CD4-positive, alpha-beta T cell (primary cell): Measurements from ENCODE around the gene KIAA1671. TPM values are rescaled to one million over a fixed set of nuclear protein-coding genes. Genes with fewer than 3 reads are reported as not detected.

Experiments
- ATAC-seq: fragments of 200-7000 bp; cut with Tn5 transposase; one replicate; pipeline ENCODE4 v1.10.0; 2022; ENCODE audit warnings: mild to moderate bottlenecking; ENCODE audit not compliant: poor library complexity
- CTCF ChIA-PET: fragments of 350-600 bp; sonication (Branson Sonifier 250); formaldehyde crosslinking; loops from one replicate; lab custom pipeline; 2021; ENCODE audit warnings: antibody characterized with exemption, inconsistent platforms; lab: Charles Lee
- POLR2A ChIA-PET: fragments of 350-600 bp; sonication (Branson Sonifier 250); formaldehyde crosslinking; loops from one replicate; lab custom pipeline; 2021; ENCODE audit warnings: antibody characterized with exemption, inconsistent platforms; lab: Charles Lee
- DNase-seq, 14 experiments: peaks; one replicate each; pipeline ENCODE4 v3.0.0-alpha.2; 2013 to 2020; ENCODE audit warnings: mixed read lengths in 2 of 14
- H3K27ac ChIP-seq, 2 donors: one replicate each; pipeline versions ENCODE4 v1.5.1 to v1.7.0; 2013; ENCODE audit warnings: low read length in 2 of 2, low read depth in 1 of 2, mild to moderate bottlenecking in 1 of 2
- H3K27me3 ChIP-seq, 2 experiments: 1 replicate in 1 of 2; 2 replicates in 1 of 2; pipeline versions ENCODE4 v1.6.1 to v1.7.0; 2013; ENCODE audit warnings: low read length in 2 of 2, control low read depth in 1 of 2, mild to moderate bottlenecking in 1 of 2, moderate library complexity in 1 of 2; ENCODE audit not compliant: insufficient read depth in 2 of 2, control insufficient read depth in 1 of 2
- H3K36me3 ChIP-seq: one replicate; pipeline ENCODE4 v1.6.1; 2013; ENCODE audit warnings: low read length, control low read depth; ENCODE audit not compliant: insufficient read depth
- H3K4me1 ChIP-seq: one replicate; pipeline ENCODE4 v1.6.1; 2013; ENCODE audit warnings: low read length, control low read depth; ENCODE audit not compliant: insufficient read depth
- H3K4me3 ChIP-seq: one replicate; pipeline ENCODE4 v1.5.1; 2013; ENCODE audit warnings: mild to moderate bottlenecking, low read length, moderate library complexity
- H3K9me3 ChIP-seq, 2 experiments: 1 replicate in 1 of 2; 2 replicates in 1 of 2; pipeline versions ENCODE4 v1.6.1 to v1.7.0; 2013; ENCODE audit warnings: low read length in 2 of 2, mild to moderate bottlenecking in 2 of 2, control low read depth in 1 of 2, moderate library complexity in 1 of 2; ENCODE audit not compliant: control insufficient read depth in 1 of 2, insufficient read depth in 1 of 2
- H3K27ac Mint-ChIP-seq: one replicate; pipeline ENCODE4 v1.8.0; 2020; ENCODE audit warnings: mixed read lengths
- H3K27me3 Mint-ChIP-seq: one replicate; pipeline ENCODE4 v1.8.0; 2021; ENCODE audit warnings: mixed read lengths
- H3K36me3 Mint-ChIP-seq: one replicate; pipeline ENCODE4 v1.8.0; 2021; ENCODE audit warnings: low read depth, mixed read lengths
- H3K4me1 Mint-ChIP-seq: one replicate; pipeline ENCODE4 v1.8.0; 2021; ENCODE audit warnings: low read depth, mixed read lengths
- H3K4me3 Mint-ChIP-seq: one replicate; pipeline ENCODE4 v1.8.0; 2020; ENCODE audit warnings: mild to moderate bottlenecking, mixed read lengths
- H3K9me3 Mint-ChIP-seq: one replicate; pipeline ENCODE4 v1.8.0; 2020; ENCODE audit warnings: mixed read lengths
- intact Hi-C, 2 experiments: fragments of 100-400 bp; cut with DNase I in 1 of 2; cut with micrococcal nuclease in 1 of 2; formaldehyde crosslinking; loops; one replicate each; pipeline versions ENCODE4 v1.15.1 to v1.9.0; 2023 to 2025; cut with DNase I, micrococcal nuclease
- total RNA-seq, 174 experiments: library from RNA in 2 of 174; stranded (reverse) in 2 of 174; gene quantifications; one replicate each; pipeline ENCODE4 v1.2.3 and lab custom pipeline; 2021 to 2026
- TF ChIP-seq, protein P1 (sequence below): fragments of 200-600 bp; IDR thresholded peaks from one replicate; pipeline ENCODE4 v1.8.0; 2022; ENCODE audit warnings: antibody characterized with exemption, mild to moderate bottlenecking

KIAA1671 gene
- total RNA-seq, 2 experiments from 2014 or later, result 2.6 to 2.9 TPM

GRCh38 chr22:25161916-25162530 is 209.5 kb downstream of the KIAA1671 start:
- H3K27me3 Mint-ChIP-seq, result no peaks in the 10 kb centered on the region
- no peak overlapping the region for H3K27ac Mint-ChIP-seq
- POLR2A ChIA-PET, result interaction anchor here (0.8 kb wide), 1 partner anchor 24 kb away, joined by 3 read pairs; no protein-coding TSS in a partner anchor
- H3K4me3 ChIP-seq, result no peak overlapping the region
- TF ChIP-seq, protein P1, sequence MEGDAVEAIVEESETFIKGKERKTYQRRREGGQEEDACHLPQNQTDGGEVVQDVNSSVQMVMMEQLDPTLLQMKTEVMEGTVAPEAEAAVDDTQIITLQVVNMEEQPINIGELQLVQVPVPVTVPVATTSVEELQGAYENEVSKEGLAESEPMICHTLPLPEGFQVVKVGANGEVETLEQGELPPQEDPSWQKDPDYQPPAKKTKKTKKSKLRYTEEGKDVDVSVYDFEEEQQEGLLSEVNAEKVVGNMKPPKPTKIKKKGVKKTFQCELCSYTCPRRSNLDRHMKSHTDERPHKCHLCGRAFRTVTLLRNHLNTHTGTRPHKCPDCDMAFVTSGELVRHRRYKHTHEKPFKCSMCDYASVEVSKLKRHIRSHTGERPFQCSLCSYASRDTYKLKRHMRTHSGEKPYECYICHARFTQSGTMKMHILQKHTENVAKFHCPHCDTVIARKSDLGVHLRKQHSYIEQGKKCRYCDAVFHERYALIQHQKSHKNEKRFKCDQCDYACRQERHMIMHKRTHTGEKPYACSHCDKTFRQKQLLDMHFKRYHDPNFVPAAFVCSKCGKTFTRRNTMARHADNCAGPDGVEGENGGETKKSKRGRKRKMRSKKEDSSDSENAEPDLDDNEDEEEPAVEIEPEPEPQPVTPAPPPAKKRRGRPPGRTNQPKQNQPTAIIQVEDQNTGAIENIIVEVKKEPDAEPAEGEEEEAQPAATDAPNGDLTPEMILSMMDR, result no peak
- H3K4me1 ChIP-seq, result no peaks in the 10 kb centered on the region
- CTCF ChIA-PET, result no interaction called here
- no peaks in the 10 kb centered on the region for H3K4me1 Mint-ChIP-seq
- no peak for DNase-seq
- no peak overlapping the region for H3K4me3 Mint-ChIP-seq
- no peaks in the 10 kb centered on the region for H3K9me3 Mint-ChIP-seq
- intact Hi-C loops, result loop anchor here in 1 of 2 experiments (10.0 kb wide), 1 partner anchor 47 kb away; no protein-coding TSS in a partner anchor
- no peaks in the 10 kb centered on the region for H3K27me3 ChIP-seq
- H3K27ac ChIP-seq, result no peak overlapping the region
- no peak for ATAC-seq
- H3K36me3 Mint-ChIP-seq, result peaks cover 4% of the 10 kb centered on the region
- no peaks in the 10 kb centered on the region for H3K36me3 ChIP-seq
- no peaks in the 10 kb centered on the region for H3K9me3 ChIP-seq

- Mint-ChIP-seq H3K4me3 (no peak overlapping the region), H3K27ac (no peak overlapping the region), H3K4me1 (no peaks in the 10 kb centered on the region), H3K9me3 (no peaks in the 10 kb centered on the region), H3K27me3 (no peaks in the 10 kb centered on the region), H3K36me3 (peaks cover 4% of the 10 kb centered on the region)
- no peak overlapping the region for H3K27ac ChIP-seq
- TF ChIP-seq, protein P1, result no peak
- intact Hi-C loops, result loop anchor here in 1 of 2 experiments (10.0 kb wide), 1 partner anchor 48 kb away; no protein-coding TSS in a partner anchor
- CTCF ChIA-PET, result interaction anchor here (0.7 kb wide), 1 partner anchor 15 kb away, joined by 4 read pairs; no protein-coding TSS in a partner anchor
- H3K9me3 ChIP-seq, result no peaks in the 10 kb centered on the region
- H3K36me3 ChIP-seq, result no peaks in the 10 kb centered on the region
- POLR2A ChIA-PET, result no interaction called here
- H3K4me3 ChIP-seq, result no peak overlapping the region
- ATAC-seq (no peak), DNase-seq (no peak)
- H3K27me3 ChIP-seq, result no peaks in the 10 kb centered on the region
- H3K4me1 ChIP-seq, result no peaks in the 10 kb centered on the region
Measured at GRCh38 chr22:25162561-25162960, 210.0 kb downstream of the KIAA1671 start.

DNA sequence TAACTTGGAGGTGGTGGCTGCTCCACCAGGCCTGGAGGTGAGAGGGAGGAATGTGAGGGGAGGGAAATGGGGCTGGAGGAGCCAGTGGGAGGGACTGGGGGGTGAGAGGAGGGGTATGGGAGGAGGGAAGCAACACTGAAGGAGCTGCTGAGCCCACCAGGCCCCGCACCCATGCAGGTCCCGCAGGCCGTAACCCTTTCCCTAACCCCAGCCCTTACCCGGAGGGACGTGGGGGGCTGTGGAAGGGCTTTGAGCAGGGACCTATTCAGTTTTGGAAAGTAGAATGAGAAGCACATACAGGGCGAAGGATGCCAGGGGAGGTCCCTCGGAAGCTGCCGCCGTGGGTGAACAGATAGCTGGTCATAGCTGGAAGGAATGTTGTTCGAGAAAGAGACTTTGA is 213.3 kb downstream of the KIAA1671 start:
- Histone ChIP-seq H3K9me3 (no peaks in the 10 kb centered on the region), H3K27ac (no peak overlapping the region), H3K4me1 (no peaks in the 10 kb centered on the region), H3K27me3 (no peaks in the 10 kb centered on the region), H3K4me3 (no peak overlapping the region), H3K36me3 (no peaks in the 10 kb centered on the region)
- H3K4me1 Mint-ChIP-seq, result no peaks in the 10 kb centered on the region
- ChIA-PET CTCF (no interaction called here), POLR2A (no interaction called here)
- no peak overlapping the region for H3K27ac Mint-ChIP-seq
- no peaks in the 10 kb centered on the region for H3K9me3 Mint-ChIP-seq
- peaks cover 4% of the 10 kb centered on the region for H3K36me3 Mint-ChIP-seq
- TF ChIP-seq, protein P1, result no peak
- ATAC-seq (no peak), DNase-seq (no peak)
- no peaks in the 10 kb centered on the region for H3K27me3 Mint-ChIP-seq
- intact Hi-C loops, result loop anchor here in 1 of 2 experiments (10.0 kb wide), 1 partner anchor 51 kb away; no protein-coding TSS in a partner anchor
- no peak overlapping the region for H3K4me3 Mint-ChIP-seq
